K562 (cell line): ENCODE measurements around the gene BCAP31. TPM values are rescaled to one million over a fixed set of nuclear protein-coding genes. Genes with fewer than 3 reads are reported as not detected.
A peak's percentile ranks its signal among the peaks of the same experiment; 100 is the strongest.

Experiments used
- ATAC-seq: fragments of 200-7000 bp; cut with Tn5 transposase; 3 replicates; pipeline ENCODE4 v1.9.1; 2020; ENCODE audit warnings: moderate library complexity
- BruUV-seq: library from RNA; stranded (reverse); fragments of 400-500 nt; replicated peaks from 2 replicates; lab custom pipeline; 2021; lab: Mats Ljungman, UMichigan
- CTCF ChIA-PET: fragments of 300-600 bp; formaldehyde crosslinking; extraction: SDS; loops from one replicate; lab custom pipeline; 2021; ENCODE audit warnings: low intra/inter-chr PET ratio; lab: Yijun Ruan, JAX
- POLR2A ChIA-PET: fragments of 300-600, 350-650 bp; sonication (Branson Sonifier 250); formaldehyde crosslinking; extraction: SDS; loops from one replicate; lab custom pipeline; 2021; ENCODE audit warnings: antibody characterized with exemption, inconsistent platforms; lab: Yijun Ruan, JAX
- DNase-seq, 4 experiments: peaks; one replicate each; pipeline versions ENCODE4 v3.0.0 to v3.0.0-alpha.2; 2011 to 2018; ENCODE audit warnings: low spot score in 3 of 4, mixed read lengths in 3 of 4; ENCODE audit errors: extremely low read depth in 1 of 4
- FAIRE-seq: peaks from 2 replicates; lab custom pipeline; 2011; peaks lifted over from hg19 to GRCh38; lab: Jason Lieb, UNC
- H2AFZ ChIP-seq: 2 replicates; pipeline ENCODE4 v1.6.0; 2011; ENCODE audit warnings: low read depth, low read length, control low read depth, inconsistent platforms
- H3K27ac ChIP-seq: fragments of 200-600 bp; 3 replicates; pipeline ENCODE4 v1.8.0; 2011; ENCODE audit warnings: low read depth, mild to moderate bottlenecking, control low read depth, inconsistent platforms, low read length, moderate library complexity, mixed read lengths; ENCODE audit errors: extremely low read depth
- H3K27me3 ChIP-seq, 2 experiments: fragments of 300-600 bp in 1 of 2; 2 replicates in 1 of 2; 3 replicates in 1 of 2; pipeline versions ENCODE4 v1.6.0 to v1.8.0; 2011; ENCODE audit warnings: inconsistent platforms in 2 of 2, low read length in 2 of 2, mild to moderate bottlenecking in 1 of 2, mixed read lengths in 1 of 2, moderate library complexity in 1 of 2; ENCODE audit not compliant: control insufficient read depth in 2 of 2, insufficient read depth in 2 of 2
- H3K36me3 ChIP-seq: fragments of 300-600 bp; 3 replicates; pipeline ENCODE4 v1.8.0; 2011; ENCODE audit warnings: mild to moderate bottlenecking, low read length, inconsistent platforms; ENCODE audit not compliant: control insufficient read depth, insufficient read depth
- H3K4me1 ChIP-seq, 2 experiments: fragments of 200-600 bp in 1 of 2; replicated peaks in 1 of 2; 2 replicates in 1 of 2; 3 replicates in 1 of 2; pipeline versions ENCODE4 v1.5.1 to v1.8.0; 2011; ENCODE audit warnings: inconsistent platforms in 2 of 2, low read length in 2 of 2, mild to moderate bottlenecking in 1 of 2, mixed read lengths in 1 of 2, moderate library complexity in 1 of 2; ENCODE audit not compliant: control insufficient read depth in 2 of 2, insufficient read depth in 2 of 2
- H3K4me2 ChIP-seq: 2 replicates; pipeline ENCODE4 v1.6.1; 2011; ENCODE audit warnings: low read length, control low read depth, inconsistent platforms, mixed read lengths; ENCODE audit not compliant: insufficient read depth
- H3K4me3 ChIP-seq: fragments of 200-600 bp; sonication (generic), shearing (Covaris generic); 2 replicates; pipeline ENCODE4 v1.5.1; 2016; ENCODE audit warnings: control low read depth, inconsistent platforms
- H3K79me2 ChIP-seq: fragments of 200-600 bp; 3 replicates; pipeline ENCODE4 v1.8.0; 2011; ENCODE audit warnings: low read length, inconsistent platforms; ENCODE audit not compliant: control insufficient read depth, insufficient read depth
- H3K9ac ChIP-seq, 2 experiments: 2 replicates each; pipeline versions ENCODE4 v1.6.0 to v1.6.1; 2011; ENCODE audit warnings: low read depth in 2 of 2, low read length in 2 of 2, control low read depth in 1 of 2, inconsistent platforms in 1 of 2, mild to moderate bottlenecking in 1 of 2, mixed read lengths in 1 of 2; ENCODE audit not compliant: insufficient read depth in 1 of 2
- H3K9me1 ChIP-seq: one replicate; pipeline ENCODE4 v1.6.0; 2011; ENCODE audit warnings: inconsistent platforms, mild to moderate bottlenecking, low read length, moderate library complexity; ENCODE audit not compliant: control insufficient read depth, insufficient read depth
- H3K9me3 ChIP-seq: replicated peaks from 2 replicates; pipeline ENCODE4 v1.5.1; 2011; ENCODE audit warnings: low read depth, low read length, inconsistent platforms; ENCODE audit not compliant: control insufficient read depth, insufficient read depth
- H4K20me1 ChIP-seq: replicated peaks from 2 replicates; pipeline ENCODE4 v1.6.1; 2011; ENCODE audit warnings: low read length, inconsistent platforms, mixed read lengths; ENCODE audit not compliant: control insufficient read depth, insufficient read depth
- CTCF ChIP-seq, 3 experiments: IDR thresholded peaks in 2 of 3; conservative IDR thresholded peaks in 1 of 3; 2 replicates each; pipeline ENCODE4 v1.5.1; 2011 to 2012; ENCODE audit warnings: low read length in 3 of 3, mild to moderate bottlenecking in 3 of 3, control low read depth in 2 of 3, improper control_type of control experiment in 1 of 3, inconsistent platforms in 1 of 3, low read depth in 1 of 3, mixed read lengths in 1 of 3, moderate library complexity in 1 of 3; ENCODE audit not compliant: insufficient read depth in 2 of 3
- HNRNPK ChIP-seq: fragments of 200-400 bp; formaldehyde crosslinking; IDR thresholded peaks from one replicate; pipeline ENCODE4 v1.6.1; 2018; ENCODE audit warnings: mild to moderate bottlenecking, low read depth, low read length; ENCODE audit not compliant: poor library complexity, severe bottlenecking
- MECOM ChIP-seq: fragments of 250-450 bp; sonication (Bioruptor Pico); IDR thresholded peaks from 2 replicates; pipeline ENCODE4 v1.8.0; 2022; ENCODE audit warnings: inconsistent platforms
- NR1H2 ChIP-seq: sonication (generic); formaldehyde crosslinking; IDR thresholded peaks from 2 replicates; pipeline ENCODE4 v1.4.0; 2020; ENCODE audit warnings: mild to moderate bottlenecking, missing genetic modification reagents
- ZBED1 ChIP-seq: IDR thresholded peaks from 2 replicates; pipeline ENCODE4 v1.6.1; 2014
- ZNF277 ChIP-seq: fragments of 250-450 bp; sonication (Bioruptor Pico); IDR thresholded peaks from 2 replicates; pipeline ENCODE4 v1.8.0; 2022; ENCODE audit warnings: inconsistent platforms, mild to moderate bottlenecking, moderate library complexity, borderline replicate concordance
- WGBS: fragments of 100-300 bp; shearing (Covaris generic); methylation state at CpG from one replicate; pipeline ENCODE4 v1.1.6; 2016; ENCODE audit warnings: low coverage, mixed read lengths; ENCODE audit not compliant: insufficient coverage; ENCODE audit errors: missing lambda C conversion rate; 5-methylcytosine and 5-hydroxymethylcytosine counted together
- in situ Hi-C: fragments of 300-500 bp; cut with MboI; formaldehyde crosslinking; loops from 4 replicates; pipeline ENCODE4 v1.15.0; 2018; ENCODE audit warnings: inconsistent platforms, mixed read lengths
- intact Hi-C: fragments of 100-400 bp; cut with micrococcal nuclease; formaldehyde crosslinking; loops from 2 replicates; pipeline ENCODE4 v1.14.2; 2022
- polyA plus RNA-seq, 8 experiments: library from polyadenylated mRNA; depleted of rRNA in 4 of 8; stranded (reverse) in 5 of 8; unstranded in 3 of 8; fragments of >200 nt; fragmentation: Nextera tagmentation in 2 of 8; fragmentation: Illumina TruSeq in 1 of 8; extraction: Ambion mirVana in 2 of 8; extraction: Trizol in 1 of 8; gene quantifications; 2 replicates each; pipeline versions ENCODE4 v1.2.1 to v1.2.3, GENCODE V29; 2011 to 2014; ENCODE audit warnings: inconsistent platforms in 1 of 8, missing spikeins in 1 of 8
- total RNA-seq, 7 experiments: library from RNA; depleted of rRNA in 6 of 7; stranded (reverse); fragments of >200 nt in 6 of 7; fragmentation: Illumina TruSeq in 2 of 7; extraction: Trizol in 2 of 7; gene quantifications; 2 replicates each; pipeline versions ENCODE4 v1.2.1 to v1.2.3, GENCODE V29; 2011 to 2021; ENCODE audit warnings: low replicate concordance in 1 of 7

Gene BCAP31
- total and polyA plus RNA-seq, 9 of the 15 experiments (the other 6 are each of a cell fraction or from before 2014, with no cell fraction given), result 156 to 683 (median 188) TPM

GRCh38 chrX:153728095-153728494 is 3.9 kb upstream of the BCAP31 start:
- in situ Hi-C loops, result no loop called here
- Histone ChIP-seq H3K4me3 (no peak overlapping the region), H3K79me2 (peaks cover 30% of the 10 kb centered on the region), H3K9me3 (0 out of 2 replicates have a peak, but pooled peaks cover 2% of the 10 kb centered on the region), H3K9ac (0 out of 4 replicates have a peak overlapping the region, but pooled peaks of 1 of the 2 experiments have one; percentile 9), H3K27me3 (no peaks in the 10 kb centered on the region), H3K27ac (no peak overlapping the region), H3K9me1 (no peaks in the 10 kb centered on the region), H4K20me1 (peaks cover 4% of the 10 kb centered on the region), H3K36me3 (peaks cover 1% of the 10 kb centered on the region), H3K4me2 (no peak overlapping the region), H3K4me1 (peaks cover 28 to 58% of the 10 kb centered on the region in 2 experiments)
- CTCF ChIA-PET, result no interaction called here
- WGBS, result 79% methylated on average over 6 of the region's 6 CpGs
- BruUV-seq, result no TSS peak
- no peak for ATAC-seq
- no peak for TF ChIP-seq MECOM (CRISPR knock-in tag)
- TF ChIP-seq NR1H2 (CRISPR knock-in tag), result no peak
- no peak for TF ChIP-seq HNRNPK
- TF ChIP-seq ZBED1, result no peak
- TF ChIP-seq ZNF277 (CRISPR knock-in tag), result no peak
- TF ChIP-seq CTCF (IDR thresholded peaks at IDR 0.05 in 2 of 3, conservative IDR thresholded peaks at IDR 0.05 in 1 of 3; ENCODE audit: insufficient read depth in 2 of 3, low read depth in 1 of 3, low read length in 3 of 3), result 0 out of 6 replicates have a peak, but pooled peaks of 2 of the 3 experiments have one; percentile 3 to 22
- TF ChIP-seq, all 486 proteins: peak for 1
- no peak overlapping the region for H2AFZ ChIP-seq
- DNase-seq, result no peak
- POLR2A ChIA-PET, result interaction anchor here (0.6 kb wide), 1 partner anchor 54 kb away, joined by 3 read pairs; no protein-coding TSS in a partner anchor
- intact Hi-C loops, result no loop called here
- no peak for FAIRE-seq
